H1 (cell line): ENCODE data around the gene DERL2. TPM values are rescaled to one million over a fixed set of nuclear protein-coding genes. Genes with fewer than 3 reads are reported as not detected.

ENCODE experiments used
- CTCF ChIA-PET: fragments of 300-600 bp; sonication (Branson Sonifier 250); formaldehyde crosslinking; loops from one replicate; lab custom pipeline; 2021; ENCODE audit not compliant: partially characterized antibody; lab: Charles Lee
- POLR2A ChIA-PET: fragments of 300-600 bp; sonication (Branson Sonifier 250); formaldehyde crosslinking; loops from one replicate; lab custom pipeline; 2021; ENCODE audit warnings: inconsistent platforms; ENCODE audit not compliant: partially characterized antibody; lab: Charles Lee
- DNase-seq, 2 experiments: peaks; one replicate each; pipeline versions ENCODE4 v3.0.0 to v3.0.0-alpha.2; 2010 to 2022; ENCODE audit warnings: low spot score in 2 of 2, low read depth in 1 of 2, mixed read lengths in 1 of 2
- FAIRE-seq: peaks from 2 replicates; lab custom pipeline; 2011; peaks lifted over from hg19 to GRCh38; lab: Jason Lieb, UNC
- H2AFZ ChIP-seq: 2 replicates; pipeline ENCODE4 v1.8.1; 2012; ENCODE audit warnings: low read length, inconsistent platforms
- H2AK5ac ChIP-seq: 2 replicates; pipeline ENCODE4 v1.6.1; 2013; ENCODE audit warnings: low read depth, low read length
- H2BK120ac ChIP-seq: replicated peaks from 2 replicates; pipeline ENCODE3; 2013; ENCODE audit warnings: low read depth, low read length, inconsistent platforms
- H2BK12ac ChIP-seq: 2 replicates; pipeline ENCODE4 v1.6.1; 2013; ENCODE audit warnings: low read depth, low read length
- H2BK15ac ChIP-seq: 2 replicates; pipeline ENCODE4 v1.6.1; 2013; ENCODE audit warnings: low read length
- H2BK20ac ChIP-seq: 2 replicates; pipeline ENCODE4 v1.6.1; 2013; ENCODE audit warnings: low read length
- H2BK5ac ChIP-seq: 2 replicates; pipeline ENCODE4 v1.6.1; 2013; ENCODE audit warnings: low read depth, low read length
- H3K14ac ChIP-seq: 2 replicates; pipeline ENCODE4 v1.6.1; 2013; ENCODE audit warnings: inconsistent platforms; ENCODE audit not compliant: insufficient read length
- H3K18ac ChIP-seq: 2 replicates; pipeline ENCODE4 v1.6.1; 2013; ENCODE audit warnings: low read length; ENCODE audit errors: extremely low read depth
- H3K23ac ChIP-seq: 2 replicates; pipeline ENCODE4 v1.6.1; 2013; ENCODE audit warnings: inconsistent platforms; ENCODE audit not compliant: insufficient read length
- H3K23me2 ChIP-seq: 2 replicates; pipeline ENCODE4 v1.6.1; 2013; ENCODE audit warnings: low read depth, low read length
- H3K27ac ChIP-seq: 2 replicates; pipeline ENCODE4 v1.6.1; 2011; ENCODE audit warnings: low read depth, low read length, inconsistent platforms
- H3K27me3 ChIP-seq, 4 experiments: replicated peaks in 1 of 4; 1 replicate in 1 of 4; 2 replicates in 3 of 4; pipeline versions ENCODE4 v1.6.1 to v1.8.1; 2011 to 2013; ENCODE audit warnings: low read length in 3 of 4, mild to moderate bottlenecking in 3 of 4, inconsistent platforms in 2 of 4, mixed read lengths in 2 of 4, moderate library complexity in 1 of 4; ENCODE audit not compliant: control insufficient read depth in 3 of 4, insufficient read depth in 3 of 4; ENCODE audit errors: extremely low read depth in 1 of 4
- H3K36me3 ChIP-seq, 4 experiments: 2 replicates each; pipeline versions ENCODE4 v1.6.1 to v1.8.1; 2011 to 2013; ENCODE audit warnings: mild to moderate bottlenecking in 4 of 4, low read length in 3 of 4, moderate library complexity in 2 of 4, control low read depth in 1 of 4, inconsistent platforms in 1 of 4; ENCODE audit not compliant: insufficient read depth in 4 of 4, control insufficient read depth in 2 of 4
- H3K4ac ChIP-seq: replicated peaks from 2 replicates; pipeline ENCODE3; 2013; ENCODE audit warnings: low read length, low read depth, mixed read lengths, inconsistent platforms; ENCODE audit not compliant: insufficient read length
- H3K4me1 ChIP-seq, 4 experiments: replicated peaks in 1 of 4; 1 replicate in 1 of 4; 2 replicates in 3 of 4; pipeline versions ENCODE4 v1.6.1 to v1.8.1; 2011 to 2013; ENCODE audit warnings: low read length in 3 of 4, inconsistent platforms in 2 of 4, mixed read lengths in 1 of 4; ENCODE audit not compliant: insufficient read depth in 4 of 4, control insufficient read depth in 3 of 4
- H3K4me2 ChIP-seq, 2 experiments: 2 replicates each; pipeline versions ENCODE4 v1.6.1 to v1.8.1; 2011 to 2013; ENCODE audit warnings: low read depth in 2 of 2, low read length in 2 of 2, control low read depth in 1 of 2, inconsistent platforms in 1 of 2, mild to moderate bottlenecking in 1 of 2; ENCODE audit not compliant: insufficient read depth in 1 of 2
- H3K4me3 ChIP-seq, 4 experiments: fragments of 200-600, 300-600 bp in 1 of 4; sonication (generic), shearing (Covaris generic), sonication (Bioruptor Twin) in 1 of 4; 2 replicates each; pipeline versions ENCODE4 v1.5.1 to v1.8.1; 2011 to 2016; ENCODE audit warnings: low read length in 4 of 4, low read depth in 3 of 4, control low read depth in 2 of 4, inconsistent platforms in 2 of 4, mild to moderate bottlenecking in 2 of 4, mixed read lengths in 1 of 4, moderate library complexity in 1 of 4; ENCODE audit not compliant: insufficient read depth in 2 of 4; ENCODE audit errors: extremely low read depth in 1 of 4
- H3K56ac ChIP-seq: replicated peaks from 2 replicates; pipeline ENCODE3; 2013; ENCODE audit warnings: low read depth, mild to moderate bottlenecking, mixed read lengths, low read length, inconsistent platforms; ENCODE audit not compliant: insufficient read length
- H3K79me1 ChIP-seq: 2 replicates; pipeline ENCODE4 v1.6.1; 2013; ENCODE audit warnings: low read depth, low read length, control low read depth
- H3K79me2 ChIP-seq, 2 experiments: 2 replicates each; pipeline versions ENCODE4 v1.6.1 to v1.8.1; 2012 to 2013; ENCODE audit warnings: low read length in 2 of 2, mild to moderate bottlenecking in 2 of 2, inconsistent platforms in 1 of 2; ENCODE audit not compliant: insufficient read depth in 2 of 2, control insufficient read depth in 1 of 2
- H3K9ac ChIP-seq, 4 experiments: replicated peaks in 1 of 4; 1 replicate in 1 of 4; 2 replicates in 3 of 4; pipeline versions ENCODE4 v1.6.1 to v1.8.1; 2011 to 2013; ENCODE audit warnings: low read depth in 3 of 4, low read length in 3 of 4, control low read depth in 2 of 4, mild to moderate bottlenecking in 2 of 4, moderate library complexity in 2 of 4, inconsistent platforms in 1 of 4; ENCODE audit errors: extremely low read depth in 1 of 4
- H3K9me3 ChIP-seq, 2 experiments: 2 replicates each; pipeline versions ENCODE4 v1.6.1 to v1.8.1; 2012 to 2013; ENCODE audit warnings: mild to moderate bottlenecking in 2 of 2, moderate library complexity in 2 of 2, control low read depth in 1 of 2, inconsistent platforms in 1 of 2, low read depth in 1 of 2, low read length in 1 of 2, mixed read lengths in 1 of 2; ENCODE audit not compliant: insufficient read depth in 2 of 2
- H4K20me1 ChIP-seq, 2 experiments: replicated peaks in 1 of 2; 2 replicates each; pipeline versions ENCODE3 to v1.8.1; 2011 to 2013; ENCODE audit warnings: inconsistent platforms in 2 of 2, low read length in 2 of 2, mild to moderate bottlenecking in 1 of 2; ENCODE audit not compliant: insufficient read depth in 2 of 2, control insufficient read depth in 1 of 2
- H4K5ac ChIP-seq: 2 replicates; pipeline ENCODE4 v1.6.1; 2013; ENCODE audit warnings: low read length, low read depth, mixed read lengths, inconsistent platforms; ENCODE audit not compliant: insufficient read length
- H4K8ac ChIP-seq: 2 replicates; pipeline ENCODE4 v1.8.0; 2013; ENCODE audit warnings: mild to moderate bottlenecking, moderate library complexity, low read length, inconsistent platforms; ENCODE audit not compliant: insufficient read depth; ENCODE audit errors: extremely low read depth
- H4K91ac ChIP-seq: replicated peaks from 2 replicates; pipeline ENCODE3; 2013; ENCODE audit warnings: low read length, mixed read lengths, inconsistent platforms; ENCODE audit not compliant: insufficient read length
- CEBPB ChIP-seq: IDR thresholded peaks from 2 replicates; pipeline ENCODE4 v1.6.1; 2012; ENCODE audit warnings: low read depth, low read length
- EP300 ChIP-seq, 2 experiments: IDR thresholded peaks; 1 replicate in 1 of 2; 2 replicates in 1 of 2; pipeline ENCODE4 v1.6.1; 2011 to 2012; ENCODE audit warnings: low read depth in 2 of 2, low read length in 2 of 2, mild to moderate bottlenecking in 2 of 2, borderline replicate concordance in 1 of 2, inconsistent platforms in 1 of 2, moderate library complexity in 1 of 2
- FOSL1 ChIP-seq: IDR thresholded peaks from 2 replicates; pipeline ENCODE4 v1.6.1; 2011; ENCODE audit warnings: mild to moderate bottlenecking, low read depth, low read length, moderate library complexity; ENCODE audit not compliant: insufficient read depth
- PHF8 ChIP-seq: fragments of 200-600 bp; sonication (generic); conservative IDR thresholded peaks from 2 replicates; pipeline ENCODE4 v1.7.1; 2012; ENCODE audit warnings: low read depth, mild to moderate bottlenecking, inconsistent platforms, low read length, moderate library complexity
- RAD21 ChIP-seq, 2 experiments: IDR thresholded peaks in 1 of 2; conservative IDR thresholded peaks in 1 of 2; 2 replicates each; pipeline ENCODE4 v1.6.1; 2011; ENCODE audit warnings: low read depth in 2 of 2, low read length in 2 of 2, improper control_type of control experiment in 1 of 2, inconsistent platforms in 1 of 2, mild to moderate bottlenecking in 1 of 2, moderate library complexity in 1 of 2
- TAF1 ChIP-seq: IDR thresholded peaks from 2 replicates; pipeline ENCODE4 v1.6.1; 2011; ENCODE audit warnings: mild to moderate bottlenecking, low read depth, low read length
- TCF12 ChIP-seq: IDR thresholded peaks from 2 replicates; pipeline ENCODE4 v1.6.1; 2011; ENCODE audit warnings: low read depth, mild to moderate bottlenecking, low read length
- TEAD4 ChIP-seq: IDR thresholded peaks from 2 replicates; pipeline ENCODE4 v1.6.1; 2012; ENCODE audit warnings: low read depth, low read length, inconsistent platforms, mixed read lengths
- WGBS, 2 experiments: shearing (Covaris generic) in 1 of 2; methylation state at CpG; one replicate each; pipeline versions ENCODE4 v1.1.6 to v1.1.7; 2013 to 2015; ENCODE audit warnings: low lambda C conversion rate in 2 of 2, mixed read lengths in 2 of 2, inconsistent platforms in 1 of 2, low coverage in 1 of 2, missing lambda C conversion rate in 1 of 2; ENCODE audit not compliant: insufficient replicate concordance in 2 of 2, insufficient coverage in 1 of 2, insufficient read length in 1 of 2; ENCODE audit errors: extremely low coverage in 1 of 2, missing lambda C conversion rate in 1 of 2; 5-methylcytosine and 5-hydroxymethylcytosine counted together
- polyA plus RNA-seq, 7 experiments: library from polyadenylated mRNA; depleted of rRNA in 3 of 7; stranded (reverse) in 5 of 7; unstranded in 2 of 7; fragments of >200 nt in 5 of 7; fragments of 200-250 nt in 2 of 7; gene quantifications; 1 replicate in 5 of 7; 2 replicates in 1 of 7; 4 replicates in 1 of 7; pipeline versions ENCODE4 v1.2.1 to v1.2.3, GENCODE V29; 2011 to 2013; ENCODE audit warnings: missing spikeins in 2 of 7, mixed read lengths in 2 of 7
- total RNA-seq: library from RNA; stranded (reverse); fragmentation: NEBNext Ultra II Directional; extraction: Animal tissue kit (Norgen Biotek cat#: 25700); gene quantifications from 2 replicates; pipeline ENCODE4 v1.2.1, GENCODE V29; 2021

DERL2 gene
- total and polyA plus RNA-seq, 2 of the 8 experiments (the other 6 are each of a cell fraction or from before 2014, with no cell fraction given) = 55.3 to 58.4 TPM

- FAIRE-seq (no peak), DNase-seq (no peak)
- CTCF ChIA-PET = interaction anchor here (0.6 to 1.8 kb wide), 3 partner anchors 18 to 964 kb away, joined by 3 to 4 read pairs (median 3); partner anchors contain the start of gene DERL2
- no peak overlapping the region for H3K18ac ChIP-seq
- no peak overlapping the region for H2BK12ac ChIP-seq
- peaks cover 4% of the 10 kb centered on the region; the same call in 1 of the 2 replicates for H3K79me1 ChIP-seq
- H3K23ac ChIP-seq = no peak overlapping the region
- H3K4me2 ChIP-seq = peak overlapping the region; percentile 89 to 91
- no peak overlapping the region for H4K91ac ChIP-seq
- peaks cover 46 to 62% of the 10 kb centered on the region in 2 experiments for H3K79me2 ChIP-seq
- H4K8ac ChIP-seq = no peak overlapping the region
- H3K9ac ChIP-seq = peak overlapping the region in 2 of 4 experiments; percentile 88 to 95; a peak in 1 of 7 replicates
- H3K27me3 ChIP-seq = no peaks in the 10 kb centered on the region
- no peak overlapping the region for H3K27ac ChIP-seq
- no peak overlapping the region for H2BK20ac ChIP-seq
- H3K23me2 ChIP-seq = peaks cover 2% of the 10 kb centered on the region; the same call in 1 of the 2 replicates
- no peak overlapping the region for H3K14ac ChIP-seq
- 5% methylated on average over 7 of the region's 8 CpGs; no CpG with 5 or more reads in 1 of the 2 experiments for WGBS, 2 experiments
- H3K4me3 ChIP-seq = peak overlapping the region; percentile 98 to 100 (median 98)
- H2BK120ac ChIP-seq = no peak overlapping the region
- H3K56ac ChIP-seq = no peak overlapping the region
- no peak overlapping the region for H4K5ac ChIP-seq
- H3K4ac ChIP-seq = no peak overlapping the region
- H3K36me3 ChIP-seq = peaks cover 0 to 7% (median 5%) of the 10 kb centered on the region in 4 experiments; a peak in 7 of 8 replicates
- no peak overlapping the region for H2BK5ac ChIP-seq
- H2BK15ac ChIP-seq = no peak overlapping the region
- no peaks in the 10 kb centered on the region for H3K9me3 ChIP-seq
- H4K20me1 ChIP-seq = peaks cover 13 to 18% of the 10 kb centered on the region in 2 experiments
- no peak overlapping the region for H2AFZ ChIP-seq
- POLR2A ChIA-PET = interaction anchor here (1.0 to 4.9 kb wide), 9 partner anchors 19 to 72 kb away, joined by 3 to 91 read pairs (median 6); partner anchors contain the start of genes C1QBP, DERL2, MIS12 and NUP88
- no peak overlapping the region for H2AK5ac ChIP-seq
- H3K4me1 ChIP-seq = peaks cover 0 to 9% (median 6%) of the 10 kb centered on the region in 4 experiments; a peak in 3 of 7 replicates
- TF ChIP-seq RAD21 (IDR thresholded peaks at IDR 0.05 in 1 of 2, conservative IDR thresholded peaks at IDR 0.05 in 1 of 2; ENCODE audit: low read depth in 2 of 2, low read length in 2 of 2) = no peak
- TF ChIP-seq TCF12 = no peak
- TF ChIP-seq PHF8 = no peak
- no peak for TF ChIP-seq TEAD4
- no peak for TF ChIP-seq EP300 (IDR thresholded peaks at IDR 0.05; ENCODE audit: borderline replicate concordance in 1 of 2, low read depth in 2 of 2, low read length in 2 of 2)
- no peak for TF ChIP-seq FOSL1
- TF ChIP-seq TAF1 = no peak
- TF ChIP-seq CEBPB = no peak
Observed at GRCh38 chr17:5467416-5467815, 18.6 kb downstream of the DERL2 start.
